Muscle layer of duodenum (tissue), 2 donors: ENCODE data around the gene PLEKHA7.

Experiments used
- H3K27ac ChIP-seq: one replicate; pipeline ENCODE4 v1.7.0; 2013; ENCODE audit warnings: mild to moderate bottlenecking, low read length
- H3K27me3 ChIP-seq: one replicate; pipeline ENCODE4 v1.7.0; 2013; ENCODE audit warnings: low read depth, mild to moderate bottlenecking, control low read depth, low read length
- H3K36me3 ChIP-seq, 2 donors: one replicate each; pipeline ENCODE4 v1.7.0; 2013; ENCODE audit warnings: low read length in 2 of 2, control low read depth in 1 of 2, mild to moderate bottlenecking in 1 of 2; ENCODE audit not compliant: insufficient read depth in 2 of 2, control insufficient read depth in 1 of 2
- H3K4me1 ChIP-seq, 2 donors: one replicate each; pipeline ENCODE4 v1.7.0; 2013; ENCODE audit warnings: low read length in 2 of 2, mild to moderate bottlenecking in 2 of 2, control low read depth in 1 of 2, moderate library complexity in 1 of 2; ENCODE audit not compliant: insufficient read depth in 2 of 2, control insufficient read depth in 1 of 2
- H3K4me3 ChIP-seq, 2 donors: one replicate each; pipeline ENCODE4 v1.7.0; 2013; ENCODE audit warnings: low read length in 2 of 2, low read depth in 1 of 2, mild to moderate bottlenecking in 1 of 2
- H3K9me3 ChIP-seq, 2 donors: one replicate each; pipeline ENCODE4 v1.7.0; 2013; ENCODE audit warnings: low read length in 2 of 2, control low read depth in 1 of 2, mild to moderate bottlenecking in 1 of 2; ENCODE audit not compliant: control insufficient read depth in 1 of 2
- donor health status: healthy.

The PLEKHA7 gene

DNA sequence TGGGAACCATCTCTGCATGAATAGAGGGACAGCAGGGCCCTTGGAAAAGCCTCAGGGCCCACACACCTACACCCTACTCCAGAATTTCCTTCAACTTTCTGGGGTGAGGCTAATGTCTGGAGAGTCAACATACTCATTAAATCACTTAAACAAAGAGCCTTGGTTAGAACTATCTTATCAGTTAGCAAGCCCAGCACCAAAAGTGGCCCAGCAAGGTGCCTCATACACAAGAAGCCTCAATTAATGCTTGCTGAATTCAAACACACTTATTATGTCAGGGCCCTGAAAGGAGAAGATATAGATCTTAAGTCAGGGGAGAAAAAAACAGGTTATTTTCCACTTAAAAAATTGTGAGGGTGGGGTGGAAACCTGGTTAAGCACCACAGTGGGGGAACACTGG is 214.3 kb downstream of the PLEKHA7 start:
- peaks cover 4 to 12% of the 10 kb centered on the region in 2 donors for H3K4me1 ChIP-seq
- H3K9me3 ChIP-seq: no peaks in the 10 kb centered on the region
- H3K27me3 ChIP-seq: no peaks in the 10 kb centered on the region
- H3K27ac ChIP-seq: no peak overlapping the region
- peaks cover 0 to 4% of the 10 kb centered on the region in 2 donors for H3K36me3 ChIP-seq
- H3K4me3 ChIP-seq: no peak overlapping the region

DNA sequence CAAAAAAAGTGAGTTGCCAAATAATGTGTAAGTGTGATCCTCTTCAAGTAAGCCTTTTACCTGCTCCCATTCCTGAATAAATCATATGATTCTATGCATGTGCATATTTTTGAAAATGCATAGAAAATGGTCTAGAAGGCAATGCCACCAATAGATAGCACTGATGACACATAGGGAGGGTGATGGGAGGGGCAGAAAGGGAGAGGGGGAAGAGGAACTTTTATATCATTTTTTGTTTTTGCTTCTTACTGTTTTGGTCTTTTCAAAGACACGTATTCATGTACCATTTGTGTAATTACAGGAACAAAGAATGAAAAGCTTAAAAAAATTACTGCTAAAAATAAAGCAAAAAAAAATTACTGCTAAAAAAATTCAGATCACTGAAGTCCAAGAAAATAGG is 215.0 kb downstream of the PLEKHA7 start:
- H3K27ac ChIP-seq: no peak overlapping the region
- no peaks in the 10 kb centered on the region for H3K9me3 ChIP-seq
- no peak overlapping the region for H3K4me3 ChIP-seq
- H3K36me3 ChIP-seq: peaks cover 0 to 4% of the 10 kb centered on the region in 2 donors
- H3K27me3 ChIP-seq: no peaks in the 10 kb centered on the region
- H3K4me1 ChIP-seq: peaks cover 0 to 5% of the 10 kb centered on the region in 2 donors

DNA sequence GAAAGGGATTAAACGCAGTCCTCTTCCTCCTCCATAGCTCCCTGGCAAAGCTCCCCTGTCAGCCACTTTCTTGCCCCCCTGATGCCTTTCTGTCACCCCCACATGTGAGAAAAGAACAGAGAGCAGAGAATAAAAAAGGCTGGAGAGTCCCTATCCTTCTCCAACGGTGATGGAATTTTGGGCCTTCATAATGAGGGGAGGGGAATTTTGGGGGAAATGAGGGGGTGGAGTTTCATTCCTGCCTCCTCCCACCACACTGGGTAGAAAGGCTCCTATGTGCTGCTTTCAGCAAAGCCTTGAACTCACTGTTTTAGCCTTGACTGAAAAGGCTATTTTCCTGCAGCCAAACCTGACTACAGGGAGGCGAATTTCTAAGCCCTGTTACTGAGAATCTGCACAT is 216.4 kb downstream of the PLEKHA7 start:
- H3K27ac ChIP-seq: no peak overlapping the region
- H3K4me3 ChIP-seq: no peak overlapping the region
- H3K4me1 ChIP-seq: no peaks in the 10 kb centered on the region
- peaks cover 0 to 4% of the 10 kb centered on the region in 2 donors for H3K36me3 ChIP-seq
- H3K9me3 ChIP-seq: no peaks in the 10 kb centered on the region
- H3K27me3 ChIP-seq: no peaks in the 10 kb centered on the region

DNA sequence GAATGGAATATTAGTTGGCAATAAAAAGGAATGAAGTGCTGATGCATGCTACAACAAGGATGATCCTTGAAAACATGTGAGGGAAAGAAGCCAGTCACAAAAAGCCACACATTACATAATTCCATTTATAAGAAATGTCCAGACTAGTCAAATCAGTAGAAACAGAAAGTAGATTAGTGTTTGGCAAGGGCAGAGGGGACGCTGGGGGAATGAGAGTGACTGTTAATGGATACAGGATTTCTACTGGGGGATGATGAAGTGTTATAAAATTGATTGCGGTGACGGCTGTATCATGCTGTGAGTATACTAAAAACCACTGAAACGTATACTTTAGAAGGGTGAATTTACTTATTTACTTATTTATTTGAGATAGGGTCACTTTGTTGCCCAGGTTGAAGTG is 217.9 kb downstream of the PLEKHA7 start:
- H3K36me3 ChIP-seq: peaks cover 0 to 4% of the 10 kb centered on the region in 2 donors
- H3K4me3 ChIP-seq: no peak overlapping the region
- no peaks in the 10 kb centered on the region for H3K27me3 ChIP-seq
- no peaks in the 10 kb centered on the region for H3K4me1 ChIP-seq
- no peaks in the 10 kb centered on the region for H3K9me3 ChIP-seq
- no peak overlapping the region for H3K27ac ChIP-seq

DNA sequence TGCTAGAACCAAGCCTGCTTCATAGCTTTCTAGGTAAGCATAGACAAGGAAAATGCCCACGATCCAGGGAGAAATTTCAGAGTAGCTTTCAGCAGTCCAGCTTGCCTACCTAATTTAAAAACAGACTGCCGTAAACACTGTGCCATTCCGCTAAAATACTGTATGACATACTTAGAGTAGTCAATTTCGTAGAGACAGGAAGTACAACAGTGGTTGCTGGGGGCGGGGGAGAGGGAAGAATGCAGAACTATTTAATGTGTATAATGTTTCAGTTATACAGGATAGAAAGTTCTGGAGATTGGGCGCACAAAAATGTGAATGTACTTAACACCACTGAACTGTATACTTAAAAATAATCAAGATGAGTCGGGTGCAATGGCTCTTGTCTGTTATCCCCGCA is 219.1 kb downstream of the PLEKHA7 start:
- Histone ChIP-seq H3K9me3 (no peaks in the 10 kb centered on the region), H3K27ac (peak overlapping the region; percentile 73), H3K36me3 (no peaks in the 10 kb centered on the region), H3K4me1 (peaks cover 0 to 3% of the 10 kb centered on the region in 2 donors), H3K4me3 (no peak overlapping the region), H3K27me3 (no peaks in the 10 kb centered on the region)

DNA sequence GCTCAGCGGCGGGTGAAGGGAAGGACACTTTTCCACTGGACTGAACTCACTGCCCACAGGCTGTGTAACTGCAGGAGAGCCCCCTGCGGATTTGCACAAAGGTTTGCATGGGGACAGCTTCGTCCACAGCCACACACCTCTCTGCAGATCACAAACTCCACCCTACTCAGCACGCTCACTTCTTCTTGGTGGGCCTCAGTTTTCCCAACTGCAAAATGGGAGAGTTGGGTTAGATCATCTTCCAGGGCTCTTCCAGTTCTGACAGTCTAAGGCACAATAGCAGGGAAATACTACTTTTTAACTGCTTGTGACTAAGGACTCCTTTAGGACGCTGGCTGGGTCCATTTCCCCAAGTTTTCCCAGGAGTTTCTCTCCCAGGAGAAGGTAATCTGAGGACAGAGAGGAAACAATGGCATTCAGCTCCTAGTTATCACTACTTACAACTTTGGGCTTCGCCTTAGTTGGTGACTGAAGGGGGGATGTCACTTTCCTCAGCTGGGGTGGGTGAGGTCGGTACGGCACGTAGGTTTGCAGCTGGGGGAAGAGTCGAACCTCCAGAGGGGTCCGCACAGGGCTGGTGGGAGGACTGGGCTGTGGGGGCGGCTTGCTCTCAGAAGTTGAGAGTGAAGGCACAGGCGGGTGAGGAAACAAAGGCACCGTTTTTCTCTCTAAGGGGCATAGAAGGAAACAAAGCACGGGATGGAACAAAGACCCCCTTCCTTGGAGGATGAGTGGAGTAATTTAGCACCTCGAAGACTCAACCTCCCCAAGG is 220.0 kb downstream of the PLEKHA7 start:
- Histone ChIP-seq H3K27ac (no peak overlapping the region), H3K27me3 (no peaks in the 10 kb centered on the region), H3K4me1 (peaks cover 0 to 3% of the 10 kb centered on the region in 2 donors), H3K4me3 (no peak overlapping the region), H3K36me3 (no peaks in the 10 kb centered on the region), H3K9me3 (no peaks in the 10 kb centered on the region)

DNA sequence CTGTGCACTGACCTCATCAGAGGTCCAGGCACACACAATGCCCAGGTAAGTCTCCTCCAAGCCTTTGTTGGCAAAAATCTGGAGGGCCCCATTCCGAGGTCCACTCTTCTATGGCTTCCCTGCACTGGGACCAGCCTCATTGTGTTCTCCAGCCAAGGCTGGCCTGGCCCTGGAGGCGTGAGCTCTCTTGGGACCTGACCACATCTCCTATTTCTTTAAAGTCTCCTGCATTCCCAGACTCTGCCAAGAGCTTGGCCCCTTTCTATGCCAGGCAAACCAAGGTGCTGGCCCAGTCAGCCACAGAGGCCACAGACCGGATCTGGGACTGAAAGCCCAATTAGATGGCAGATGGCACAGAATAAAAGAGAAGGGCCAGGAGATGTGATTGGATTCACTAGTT is 220.7 kb downstream of the PLEKHA7 start:
- H3K36me3 ChIP-seq: no peaks in the 10 kb centered on the region
- peaks cover 0 to 3% of the 10 kb centered on the region in 2 donors for H3K4me1 ChIP-seq
- H3K4me3 ChIP-seq: no peak overlapping the region
- no peak overlapping the region for H3K27ac ChIP-seq
- no peaks in the 10 kb centered on the region for H3K9me3 ChIP-seq
- no peaks in the 10 kb centered on the region for H3K27me3 ChIP-seq

DNA sequence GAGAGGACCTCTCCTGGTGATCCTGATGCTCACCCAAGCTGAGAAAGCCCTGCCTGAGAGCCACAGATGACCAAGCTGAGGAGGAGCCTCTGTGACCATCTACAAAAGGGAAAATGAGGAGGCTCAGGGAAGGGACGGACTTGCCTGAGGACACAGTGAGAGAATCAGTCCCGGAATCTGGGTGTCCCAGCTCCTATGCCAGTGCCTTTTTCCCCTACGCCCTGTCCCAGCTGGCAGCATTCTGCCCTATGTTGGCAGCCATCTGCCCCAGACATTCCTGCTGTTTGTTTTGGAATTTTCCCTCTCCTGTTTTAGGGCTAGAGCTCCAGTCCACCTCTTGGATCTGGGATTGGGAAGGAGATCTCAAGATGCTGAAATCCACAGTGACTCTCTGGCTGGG is 221.2 kb downstream of the PLEKHA7 start:
- no peak overlapping the region for H3K4me3 ChIP-seq
- no peak overlapping the region for H3K27ac ChIP-seq
- H3K9me3 ChIP-seq: no peaks in the 10 kb centered on the region
- no peaks in the 10 kb centered on the region for H3K36me3 ChIP-seq
- no peaks in the 10 kb centered on the region for H3K27me3 ChIP-seq
- peaks cover 0 to 3% of the 10 kb centered on the region in 2 donors for H3K4me1 ChIP-seq

DNA sequence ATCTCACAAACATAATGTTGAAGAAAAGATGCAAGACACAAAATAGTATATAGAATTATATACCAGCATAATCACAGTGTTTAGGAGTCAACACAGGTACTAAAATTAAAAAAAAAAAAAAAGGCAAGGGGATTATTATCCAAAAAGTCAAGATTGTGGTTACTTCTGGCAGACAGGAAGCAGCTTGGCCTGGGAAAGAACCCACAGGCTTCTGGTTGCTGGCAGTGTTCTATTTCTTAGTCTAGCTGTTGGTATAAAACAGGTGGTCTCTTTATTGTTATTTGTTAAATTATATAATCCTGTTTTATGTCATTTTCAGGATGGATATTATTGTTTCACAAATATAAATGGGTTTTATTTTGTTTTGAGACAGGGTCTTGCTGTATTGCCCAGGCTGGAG is 221.8 kb downstream of the PLEKHA7 start:
- no peak overlapping the region for H3K4me3 ChIP-seq
- no peaks in the 10 kb centered on the region for H3K36me3 ChIP-seq
- H3K4me1 ChIP-seq: peaks cover 0 to 3% of the 10 kb centered on the region in 2 donors
- no peak overlapping the region for H3K27ac ChIP-seq
- H3K27me3 ChIP-seq: no peaks in the 10 kb centered on the region
- no peaks in the 10 kb centered on the region for H3K9me3 ChIP-seq

DNA sequence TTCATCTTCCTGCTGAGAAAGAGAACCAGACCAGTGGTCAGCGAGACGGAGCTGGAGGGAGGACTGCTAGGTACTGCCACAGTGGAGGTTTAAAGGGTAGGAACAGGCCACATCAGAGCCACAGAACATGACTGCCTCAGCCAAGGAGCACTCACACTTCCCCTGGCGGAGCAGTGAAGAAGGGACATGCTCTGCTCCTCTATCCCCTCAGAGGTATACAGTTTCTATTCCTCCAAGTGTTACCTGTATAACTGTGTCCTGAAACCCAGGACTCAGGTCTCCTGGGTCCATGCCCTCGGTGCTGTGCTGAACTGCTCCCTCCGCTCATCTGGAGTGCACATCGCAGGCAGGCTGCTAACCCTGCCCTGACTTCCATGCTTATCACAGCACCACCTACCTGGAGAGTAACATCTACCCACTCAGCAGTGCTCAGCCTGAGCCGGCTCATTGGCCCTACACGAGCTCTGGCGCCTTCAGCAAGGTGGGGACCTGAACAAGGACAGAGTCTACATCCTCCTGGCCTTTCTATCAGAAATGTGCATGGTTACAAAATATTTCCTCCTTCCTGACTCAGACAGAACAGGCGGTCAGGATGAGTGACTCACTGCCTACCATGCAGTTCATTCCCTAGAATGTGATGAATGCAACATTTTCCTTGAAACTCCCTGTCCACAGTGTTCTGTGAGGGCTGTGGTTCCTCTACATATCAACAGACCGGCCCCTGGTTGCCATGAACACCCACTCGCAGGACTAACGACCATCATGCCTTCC is 222.8 kb downstream of the PLEKHA7 start:
- Histone ChIP-seq H3K4me1 (peaks cover 0 to 3% of the 10 kb centered on the region in 2 donors), H3K27me3 (no peaks in the 10 kb centered on the region), H3K27ac (peak overlapping the region; percentile 53), H3K9me3 (no peaks in the 10 kb centered on the region), H3K4me3 (no peak overlapping the region), H3K36me3 (no peaks in the 10 kb centered on the region)

DNA sequence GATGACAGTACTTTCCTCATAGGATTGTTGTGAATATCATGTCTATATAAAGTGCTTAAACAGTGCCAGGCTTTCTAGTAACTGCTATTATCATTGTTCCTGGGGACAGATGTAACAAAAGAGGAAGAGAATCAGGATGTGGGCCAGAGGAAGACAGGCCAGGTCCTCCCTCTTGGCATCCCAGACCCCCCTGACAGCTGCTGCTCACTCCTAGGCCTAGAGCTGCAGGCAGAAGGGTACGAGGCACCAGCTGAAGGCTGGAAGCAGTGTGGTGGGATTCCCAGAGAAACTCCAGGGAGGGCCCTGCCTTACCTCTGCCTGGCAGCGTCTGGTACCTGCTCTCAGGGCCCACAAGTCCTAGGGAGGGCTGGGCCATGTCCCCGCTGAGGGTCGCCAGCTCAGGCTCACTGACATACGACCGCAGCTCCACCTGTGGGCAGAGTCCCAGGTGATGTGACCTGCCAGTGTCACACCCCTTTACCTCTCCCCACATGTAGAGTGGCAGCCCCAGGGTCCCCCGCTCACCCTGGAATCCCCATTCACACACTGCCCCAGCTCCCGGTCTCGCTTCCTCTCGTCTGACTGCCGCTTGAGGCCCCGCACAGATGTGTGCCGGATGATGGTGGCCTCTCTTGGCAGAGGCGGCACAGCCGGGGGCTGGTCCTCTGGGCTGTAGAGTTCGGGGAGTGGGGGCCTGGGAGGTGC is 223.6 kb downstream of the PLEKHA7 start:
- Histone ChIP-seq H3K4me3 (no peak overlapping the region), H3K27me3 (no peaks in the 10 kb centered on the region), H3K27ac (peak overlapping the region; percentile 53), H3K36me3 (no peaks in the 10 kb centered on the region), H3K4me1 (peaks cover 0 to 3% of the 10 kb centered on the region in 2 donors), H3K9me3 (no peaks in the 10 kb centered on the region)
